AG08395 (cell line): ENCODE results near the gene ASTL.
"Not testable (repeated sequence)": the region's sequence is repeated elsewhere in the genome, so short reads cannot be mapped to it uniquely, and the experiment has no call there.

Experiments
- DNase-seq: peaks from one replicate; pipeline ENCODE4 v3.0.0; 2012; ENCODE audit warnings: mixed read lengths, low spot score

The ASTL gene

GRCh38 chr2:96098900-96099590 is 39.3 kb downstream of the ASTL start:
- no peak for DNase-seq

- no peak for DNase-seq
Measured at GRCh38 chr2:96097951-96098823, 40.1 kb downstream of the ASTL start.

GRCh38 chr2:96097441-96097840 is 40.9 kb downstream of the ASTL start:
- no peak for DNase-seq

GRCh38 chr2:96095116-96095636 is 43.1 kb downstream of the ASTL start:
- no peak for DNase-seq

GRCh38 chr2:96093528-96093927 is 44.8 kb downstream of the ASTL start:
- DNase-seq = no peak

GRCh38 chr2:96092951-96093350 is 45.4 kb downstream of the ASTL start:
- DNase-seq = no peak

GRCh38 chr2:96092573-96092877 is 45.8 kb downstream of the ASTL start:
- DNase-seq = no peak

GRCh38 chr2:96091711-96092572 is 46.4 kb downstream of the ASTL start:
- no peak for DNase-seq

GRCh38 chr2:96091141-96091710 is 47.1 kb downstream of the ASTL start:
- no peak for DNase-seq

GRCh38 chr2:96090196-96090926 is 47.9 kb downstream of the ASTL start:
- DNase-seq = no peak

GRCh38 chr2:96089356-96090195 is 48.7 kb downstream of the ASTL start:
- no peak for DNase-seq

- DNase-seq = no peak
Measured at GRCh38 chr2:96088340-96089335, 49.7 kb downstream of the ASTL start.

- DNase-seq = no peak
Measured at GRCh38 chr2:96087130-96087529, 51.2 kb downstream of the ASTL start.

GRCh38 chr2:96085541-96086355 is 52.6 kb downstream of the ASTL start:
- no peak for DNase-seq

- not testable (repeated sequence) for DNase-seq
Measured at GRCh38 chr2:96084858-96085518, 53.3 kb downstream of the ASTL start.

GRCh38 chr2:96083989-96084857 is 54.1 kb downstream of the ASTL start:
- no peak for DNase-seq
